Motor neuron (in vitro differentiated cells): ENCODE measurements around the gene JAK1. TPM values are rescaled to one million over a fixed set of nuclear protein-coding genes. Genes with fewer than 3 reads are reported as not detected.

Experiments
- ATAC-seq, 8 experiments: fragments of 200-7000 bp; cut with Tn5 transposase; replicated peaks in 6 of 8; 2 replicates each; pipeline ENCODE4 v1.8.0; 2021; ENCODE audit warnings: mild to moderate bottlenecking in 8 of 8, moderate library complexity in 8 of 8
- H3K27ac ChIP-seq, 2 donors: fragments of 250-450 bp; sonication (Bioruptor Pico); 2 replicates each; pipeline ENCODE4 v1.9.0; 2021; ENCODE audit warnings: antibody characterized with exemption in 2 of 2, mild to moderate bottlenecking in 2 of 2, moderate library complexity in 1 of 2
- H3K4me1 ChIP-seq, 2 donors: fragments of 250-450 bp; sonication (Bioruptor Pico); replicated peaks in 1 of 2; 2 replicates each; pipeline ENCODE4 v1.6.1; 2021; ENCODE audit warnings: antibody characterized with exemption in 2 of 2, mild to moderate bottlenecking in 2 of 2, moderate library complexity in 1 of 2
- H3K4me3 ChIP-seq, 5 donors: fragments of 250-450 bp; sonication (Bioruptor Pico); 2 replicates each; pipeline ENCODE4 v1.9.0; 2021; ENCODE audit warnings: antibody characterized with exemption in 5 of 5, mild to moderate bottlenecking in 5 of 5, moderate library complexity in 4 of 5
- WGBS, 10 experiments: fragments of 450-650 bp; shearing (Covaris generic); methylation state at CpG; one replicate each; pipeline ENCODE4 v1.0.0; 2022; 5-methylcytosine and 5-hydroxymethylcytosine counted together
- in situ Hi-C, 9 experiments: fragments of 400-800 bp; cut with MboI; loops; one replicate each; pipeline ENCODE4 v1.15.0; 2021; ENCODE audit warnings: low sequenced_read_pairs in 9 of 9, low pct_unique_long_range_greater_than_20kb in 2 of 9; ENCODE audit not compliant: unreplicated experiment in 9 of 9
- total RNA-seq, 8 experiments: library from RNA; unstranded; fragments of 300-600 nt; gene quantifications; 2 replicates each; pipeline versions ENCODE4 v1.2.3 to v1.2.4, GENCODE V29; 2022

The JAK1 gene
- total RNA-seq, 8 experiments from 2014 or later = 44.8 to 149 (median 73.3) TPM

- WGBS, 10 experiments = 24 to 90% (median 52%) methylated on average over 2 to 5 of the region's 5 CpGs
- Histone ChIP-seq H3K4me3 (no peak overlapping the region), H3K4me1 (peaks cover 2 to 3% of the 10 kb centered on the region in 2 donors), H3K27ac (no peak overlapping the region)
- in situ Hi-C loops = no loop called here
- no peak for ATAC-seq
Measured at GRCh38 chr1:64995316-64995715, 29.0 kb upstream of the JAK1 start.

- Histone ChIP-seq H3K4me1 (no peaks in the 10 kb centered on the region), H3K4me3 (no peak overlapping the region), H3K27ac (no peak overlapping the region)
- in situ Hi-C loops = no loop called here
- peak in 3 of 8 experiments; percentile 27 to 51 (median 35) for ATAC-seq
- WGBS, 10 experiments = 36 to 100% (median 79%) methylated on average over 1 to 3 of the region's 3 CpGs; no CpG with 5 or more reads in 3 of the 10 experiments
Measured at GRCh38 chr1:64986903-64987871, 20.8 kb upstream of the JAK1 start.

- Histone ChIP-seq H3K4me1 (no peaks in the 10 kb centered on the region), H3K27ac (no peak overlapping the region), H3K4me3 (no peak overlapping the region)
- whole genome bisulfite sequencing, 10 experiments = 80 to 100% (median 94%) methylated on average over 1 to 3 of the region's 3 CpGs; no CpG with 5 or more reads in 4 of the 10 experiments
- in situ Hi-C loops = no loop called here
- no peak for ATAC-seq
Measured at GRCh38 chr1:64984737-64985136, 18.4 kb upstream of the JAK1 start.

- no peak overlapping the region for H3K27ac ChIP-seq
- in situ Hi-C loops = no loop called here
- no peak overlapping the region for H3K4me3 ChIP-seq
- no peaks in the 10 kb centered on the region for H3K4me1 ChIP-seq
- no peak for ATAC-seq
- 87 to 100% (median 91%) methylated on average over 2 to 3 of the region's 3 CpGs; no CpG with 5 or more reads in 2 of the 10 experiments for WGBS, 10 experiments
Measured at GRCh38 chr1:64984106-64984505, 17.8 kb upstream of the JAK1 start.

- H3K27ac ChIP-seq = no peak overlapping the region
Measured at GRCh38 chr1:64983110-64983509, 16.8 kb upstream of the JAK1 start.

GRCh38 chr1:64981601-64982533 lies 15.5 kb upstream of the JAK1 start:
- ATAC-seq = no peak
- in situ Hi-C loops = no loop called here
- Histone ChIP-seq H3K4me3 (no peak overlapping the region), H3K4me1 (no peaks in the 10 kb centered on the region), H3K27ac (no peak overlapping the region)
- WGBS, 10 experiments = 40 to 100% (median 74%) methylated on average over 1 to 7 of the region's 7 CpGs; no CpG with 5 or more reads in 2 of the 10 experiments

More at GRCh38 chr1:64983110-64983509, 16.8 kb upstream of the JAK1 start:
- H3K4me1 ChIP-seq = no peaks in the 10 kb centered on the region
- in situ Hi-C loops = no loop called here
- ATAC-seq = peak in 6 of 8 experiments; percentile 60 to 99 (median 78)
- no peak overlapping the region for H3K4me3 ChIP-seq
- WGBS, 10 experiments = 50 to 100% (median 80%) methylated on average over 1 to 5 of the region's 5 CpGs; no CpG with 5 or more reads in 1 of the 10 experiments

GRCh38 chr1:64980745-64981600 lies 14.6 kb upstream of the JAK1 start:
- no peak for ATAC-seq
- WGBS, 10 experiments = 64 to 100% (median 86%) methylated on average over 2 to 6 of the region's 8 CpGs
- Histone ChIP-seq H3K4me1 (peaks cover 2% of the 10 kb centered on the region in 2 donors), H3K27ac (no peak overlapping the region), H3K4me3 (no peak overlapping the region)
- in situ Hi-C loops = no loop called here

- in situ Hi-C loops = no loop called here
- H3K4me1 ChIP-seq = peaks cover 4% of the 10 kb centered on the region in 2 donors
- no peak for ATAC-seq
Measured at GRCh38 chr1:64979358-64979757, 13.0 kb upstream of the JAK1 start.

GRCh38 chr1:64976361-64976760 lies 10.0 kb upstream of the JAK1 start:
- H3K4me3 ChIP-seq = no peak overlapping the region
- no peak for ATAC-seq
- 72 to 100% (median 95%) methylated on average over 1 to 3 of the region's 3 CpGs; no CpG with 5 or more reads in 1 of the 10 experiments for WGBS, 10 experiments
- no peak overlapping the region for H3K27ac ChIP-seq
- H3K4me1 ChIP-seq = peaks cover 4% of the 10 kb centered on the region in 2 donors
- in situ Hi-C loops = no loop called here

More at GRCh38 chr1:64979358-64979757, 13.0 kb upstream of the JAK1 start:
- no peak overlapping the region for H3K4me3 ChIP-seq
- H3K27ac ChIP-seq = no peak overlapping the region

- in situ Hi-C loops = no loop called here
- Histone ChIP-seq H3K27ac (no peak overlapping the region), H3K4me1 (peaks cover 4% of the 10 kb centered on the region in 2 donors), H3K4me3 (no peak overlapping the region)
- peak in 1 of 8 experiments; percentile 12 for ATAC-seq
- WGBS, 10 experiments = 0 to 100% (median 44%) methylated on average over 1 to 5 of the region's 5 CpGs; no CpG with 5 or more reads in 5 of the 10 experiments
Measured at GRCh38 chr1:64975740-64976139, 9.4 kb upstream of the JAK1 start.

- ATAC-seq = no peak
- H3K4me1 ChIP-seq = peaks cover 4% of the 10 kb centered on the region in 2 donors
- in situ Hi-C loops = no loop called here
- H3K4me3 ChIP-seq = no peak overlapping the region
- 71 to 100% (median 100%) methylated on average over 1 of the region's 1 CpG; no CpG with 5 or more reads in 1 of the 10 experiments for WGBS, 10 experiments
- no peak overlapping the region for H3K27ac ChIP-seq
Measured at GRCh38 chr1:64975127-64975526, 8.8 kb upstream of the JAK1 start.

- 27 to 100% (median 81%) methylated on average over 1 to 2 of the region's 2 CpGs; no CpG with 5 or more reads in 2 of the 10 experiments for WGBS, 10 experiments
- no peak for ATAC-seq
Measured at GRCh38 chr1:64974288-64974825, 8.0 kb upstream of the JAK1 start.

More at GRCh38 chr1:64974288-64974825, 8.0 kb upstream of the JAK1 start:
- peaks cover 4% of the 10 kb centered on the region in 2 donors for H3K4me1 ChIP-seq
- H3K4me3 ChIP-seq = no peak overlapping the region
- H3K27ac ChIP-seq = no peak overlapping the region
- in situ Hi-C loops = no loop called here
